WI38 (cell line): Measurements from ENCODE around the gene PDF.
"Not testable (repeated sequence)": the region's sequence is repeated elsewhere in the genome, so short reads cannot be mapped to it uniquely, and the experiment has no call there.

Experiments
- H3K4me3 ChIP-seq: 2 replicates; pipeline ENCODE4 v1.5.1; 2011; ENCODE audit warnings: low read depth, mild to moderate bottlenecking, control low read depth, low read length
- TF ChIP-seq, protein P1 (sequence below): IDR thresholded peaks from 2 replicates; pipeline ENCODE4 v1.5.1; 2012; ENCODE audit warnings: low read depth, mild to moderate bottlenecking, control low read depth, low read length

The PDF gene

DNA sequence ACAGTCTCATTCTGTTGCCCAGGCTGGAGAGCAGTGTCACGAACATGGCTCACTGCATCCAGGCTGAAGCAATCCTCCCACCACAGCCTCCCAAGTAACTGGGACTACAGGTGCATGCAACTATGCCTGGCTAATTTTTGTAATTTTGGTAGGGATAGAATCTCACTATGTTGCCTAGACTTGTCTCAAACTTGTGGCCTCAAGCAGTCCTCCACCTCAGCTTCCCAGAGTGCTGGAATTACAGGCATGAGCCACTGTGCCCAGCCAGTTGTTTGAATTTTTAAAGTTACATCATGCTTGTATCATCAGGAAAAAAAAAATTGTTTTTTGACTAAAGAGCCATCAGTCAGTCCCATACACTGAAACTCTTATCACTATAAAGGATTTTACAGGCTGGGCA is 36.3 kb downstream of the PDF start:
- no peak overlapping the region for H3K4me3 ChIP-seq
- TF ChIP-seq, protein P1, sequence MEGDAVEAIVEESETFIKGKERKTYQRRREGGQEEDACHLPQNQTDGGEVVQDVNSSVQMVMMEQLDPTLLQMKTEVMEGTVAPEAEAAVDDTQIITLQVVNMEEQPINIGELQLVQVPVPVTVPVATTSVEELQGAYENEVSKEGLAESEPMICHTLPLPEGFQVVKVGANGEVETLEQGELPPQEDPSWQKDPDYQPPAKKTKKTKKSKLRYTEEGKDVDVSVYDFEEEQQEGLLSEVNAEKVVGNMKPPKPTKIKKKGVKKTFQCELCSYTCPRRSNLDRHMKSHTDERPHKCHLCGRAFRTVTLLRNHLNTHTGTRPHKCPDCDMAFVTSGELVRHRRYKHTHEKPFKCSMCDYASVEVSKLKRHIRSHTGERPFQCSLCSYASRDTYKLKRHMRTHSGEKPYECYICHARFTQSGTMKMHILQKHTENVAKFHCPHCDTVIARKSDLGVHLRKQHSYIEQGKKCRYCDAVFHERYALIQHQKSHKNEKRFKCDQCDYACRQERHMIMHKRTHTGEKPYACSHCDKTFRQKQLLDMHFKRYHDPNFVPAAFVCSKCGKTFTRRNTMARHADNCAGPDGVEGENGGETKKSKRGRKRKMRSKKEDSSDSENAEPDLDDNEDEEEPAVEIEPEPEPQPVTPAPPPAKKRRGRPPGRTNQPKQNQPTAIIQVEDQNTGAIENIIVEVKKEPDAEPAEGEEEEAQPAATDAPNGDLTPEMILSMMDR, result no peak

DNA sequence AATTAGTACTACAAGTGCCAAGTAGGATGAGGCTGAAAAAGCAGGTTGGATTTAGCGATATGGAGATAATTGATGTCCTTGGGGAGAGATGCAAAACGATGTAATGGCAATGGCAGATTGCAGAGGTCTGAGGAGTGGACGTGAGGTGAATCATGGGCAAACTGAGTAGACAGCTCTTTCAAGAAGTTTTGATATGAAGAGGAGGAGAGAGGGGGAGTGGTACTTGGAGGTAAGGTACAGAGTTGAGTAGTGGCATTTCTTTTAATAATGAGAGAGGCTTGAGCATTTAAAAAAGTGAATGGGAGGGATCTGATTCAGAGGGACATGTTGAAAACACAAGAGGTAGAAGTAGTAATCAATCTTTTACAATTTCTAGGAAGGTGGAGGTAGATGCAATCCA is 37.0 kb downstream of the PDF start:
- no peak overlapping the region for H3K4me3 ChIP-seq
- TF ChIP-seq, protein P1, result no peak

DNA sequence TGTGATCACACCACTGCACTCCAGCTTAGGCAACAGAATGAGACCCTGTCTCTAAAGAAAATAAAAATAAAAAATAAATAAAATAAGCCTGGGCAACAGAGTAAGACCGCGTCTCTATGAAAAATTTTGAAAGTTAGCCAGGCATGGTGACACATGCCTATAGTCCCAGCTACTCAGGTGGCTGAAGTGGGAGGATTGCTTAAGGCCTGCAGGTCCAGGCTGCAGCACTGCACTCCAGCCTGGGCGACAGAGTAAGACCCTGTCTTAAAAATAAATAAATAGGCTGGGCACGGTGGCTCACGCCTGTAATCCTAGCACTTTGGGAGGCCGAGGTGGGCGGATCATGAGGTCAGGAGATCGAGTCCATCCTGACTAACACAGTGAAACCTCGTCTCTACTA is 38.7 kb downstream of the PDF start:
- not testable (repeated sequence) for H3K4me3 ChIP-seq

DNA sequence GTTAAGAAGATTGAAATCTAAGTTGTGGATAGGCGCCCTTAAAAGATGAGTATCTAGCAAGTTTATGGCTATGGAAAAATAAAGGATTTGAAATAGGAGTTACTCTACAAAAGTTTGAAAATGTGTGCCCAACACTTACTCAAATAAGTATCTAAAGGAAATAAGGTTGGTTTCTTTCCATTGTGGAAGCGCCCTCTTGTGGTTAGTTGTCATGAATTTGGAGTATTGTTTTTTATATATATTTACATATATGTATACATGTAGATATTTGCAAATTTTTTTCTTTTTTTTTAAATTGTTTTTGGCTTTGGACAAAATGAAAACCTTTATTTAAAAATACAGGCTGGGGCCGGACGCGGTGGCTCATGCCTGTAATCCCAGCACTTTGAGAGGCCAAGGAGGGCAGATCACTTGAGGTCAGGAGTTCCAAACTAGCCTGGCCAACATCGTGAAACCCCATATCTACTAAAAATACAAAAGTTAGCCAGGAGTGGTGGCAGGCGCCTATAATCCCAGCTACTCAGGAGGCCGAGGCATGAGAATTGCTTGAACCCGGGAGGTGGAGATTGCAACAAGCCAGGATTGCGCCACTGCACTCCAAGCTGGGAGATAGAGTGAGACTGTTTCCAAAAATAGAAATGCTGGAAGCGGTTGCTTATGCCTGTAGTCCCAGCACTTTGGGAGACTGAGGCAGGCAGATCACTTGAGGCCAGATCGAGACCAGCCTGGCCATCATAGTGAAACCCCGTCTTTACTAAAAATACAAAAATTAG is 43.3 kb downstream of the PDF start:
- H3K4me3 ChIP-seq, result no peak overlapping the region
- TF ChIP-seq, protein P1, result peak; percentile 15; the same call in 1 of the 2 replicates

DNA sequence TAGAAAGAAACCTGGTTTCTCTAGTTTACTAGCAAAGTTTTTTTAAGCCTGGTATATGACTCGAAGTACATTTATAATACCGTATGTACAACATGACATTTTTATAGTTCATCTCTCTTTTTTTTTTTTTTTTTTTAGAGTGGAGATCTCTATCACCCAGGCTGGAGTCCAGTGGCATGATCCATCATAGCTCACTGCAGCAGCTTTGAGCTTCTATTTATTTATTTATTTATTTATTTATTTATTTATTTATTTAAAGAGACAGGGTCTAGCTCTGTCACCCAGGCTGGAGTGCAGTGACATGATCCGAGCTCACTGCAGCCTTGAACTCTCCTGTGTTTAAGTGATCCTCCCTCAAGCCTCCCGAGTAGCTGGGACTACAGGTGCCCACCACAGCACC is 45.1 kb downstream of the PDF start:
- TF ChIP-seq, protein P1, result no peak
- H3K4me3 ChIP-seq, result no peak overlapping the region

DNA sequence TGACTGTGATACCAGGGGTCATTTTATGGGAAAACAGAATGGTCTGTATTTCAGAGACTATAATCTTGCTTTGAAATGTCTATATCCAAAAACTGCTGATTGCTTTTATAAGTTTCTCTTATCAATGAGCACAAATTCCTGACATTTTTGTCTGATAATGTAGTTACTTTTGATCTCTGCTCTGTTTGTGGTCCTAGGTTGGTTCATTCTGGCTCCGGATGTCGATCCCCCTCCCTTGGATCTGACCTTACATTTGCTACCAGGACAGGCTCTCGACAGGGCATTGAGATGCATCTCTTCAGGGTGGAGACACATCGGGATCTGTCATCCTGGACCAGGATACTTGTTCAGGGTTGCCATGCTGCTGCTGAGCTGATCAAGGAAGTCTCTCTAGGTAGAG is 46.5 kb downstream of the PDF start:
- H3K4me3 ChIP-seq, result no peak overlapping the region
- TF ChIP-seq, protein P1, result no peak

DNA sequence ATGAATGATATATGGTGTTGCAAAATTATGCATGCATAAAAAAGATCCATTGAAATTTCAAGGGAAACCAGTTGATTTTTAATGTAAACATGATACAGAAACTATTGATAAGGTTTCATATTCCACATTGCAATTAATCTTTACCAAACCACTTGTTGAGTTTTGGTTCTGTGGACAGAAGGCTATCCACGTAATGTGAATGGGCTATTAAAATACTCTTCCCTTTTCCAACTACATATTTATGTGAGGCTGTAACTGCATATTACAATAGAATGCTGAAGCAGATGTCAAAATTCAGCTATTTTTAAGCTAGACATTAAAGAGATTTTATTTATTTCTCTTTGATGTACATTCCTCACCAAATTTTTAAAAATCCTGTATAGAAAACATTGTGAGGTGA is 53.0 kb downstream of the PDF start:
- no peak overlapping the region for H3K4me3 ChIP-seq
- TF ChIP-seq, protein P1, result no peak
